HG02884 (cell line): ENCODE data around the gene CLMP.
"Not testable (repeated sequence)": the region's sequence is repeated elsewhere in the genome, so short reads cannot be mapped to it uniquely, and the experiment has no call there.

ENCODE experiments used
- ATAC-seq: cut with Tn5 transposase; IDR thresholded peaks from one replicate; pipeline ENCODE4 v1.9.1; 2021; ENCODE audit warnings: mild to moderate bottlenecking, moderate library complexity; ENCODE audit not compliant: unreplicated experiment

CLMP gene

DNA sequence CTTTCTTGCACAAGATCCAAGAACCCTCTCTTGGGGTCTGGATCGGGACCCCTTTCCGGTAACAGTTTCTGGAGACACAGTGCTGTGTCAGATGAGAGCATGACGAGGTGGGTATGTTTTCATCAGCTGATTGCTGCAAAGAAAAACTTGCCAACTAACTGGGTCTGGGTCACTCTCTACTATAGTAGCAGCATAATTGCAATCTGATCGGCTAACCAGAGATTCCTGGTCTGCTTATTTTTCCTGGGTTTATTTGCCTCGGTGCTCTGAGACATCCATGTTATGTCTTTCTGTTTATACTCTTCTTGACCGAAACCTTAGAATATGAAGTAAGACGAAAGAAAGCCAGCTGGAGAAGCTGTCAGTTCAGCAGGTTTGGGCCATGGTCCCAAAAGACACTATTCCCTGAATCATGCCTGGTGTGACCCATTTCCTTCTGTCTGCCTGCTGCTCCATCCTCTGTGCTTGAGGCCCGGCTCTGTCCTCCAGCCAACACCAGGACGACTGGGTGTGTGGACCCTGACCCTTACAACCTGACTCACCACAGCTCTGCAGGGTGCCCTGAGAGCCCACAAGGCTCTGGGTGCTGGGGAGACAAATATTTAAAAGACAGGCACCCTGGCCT lies 24.1 kb upstream of the CLMP start:
- no peak for ATAC-seq

DNA sequence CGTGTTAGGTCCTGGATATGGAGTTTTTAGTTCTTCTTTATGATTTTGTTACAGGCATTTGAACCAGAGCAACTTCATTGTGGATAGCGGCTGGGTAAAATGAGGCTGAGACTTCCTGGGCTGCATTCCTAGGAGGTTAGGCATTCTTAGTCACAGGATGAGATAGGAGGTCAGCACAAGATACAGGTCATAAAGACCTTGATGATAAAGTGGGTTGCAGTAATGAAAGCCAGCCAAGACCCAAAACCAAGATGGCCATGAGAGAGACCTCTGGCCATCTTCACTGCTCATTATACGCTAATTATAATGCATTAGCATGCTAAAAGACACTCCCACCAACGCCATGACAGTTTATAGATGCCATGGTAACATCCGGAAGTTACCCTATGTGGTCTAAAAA lies 23.4 kb upstream of the CLMP start:
- ATAC-seq, result no peak

DNA sequence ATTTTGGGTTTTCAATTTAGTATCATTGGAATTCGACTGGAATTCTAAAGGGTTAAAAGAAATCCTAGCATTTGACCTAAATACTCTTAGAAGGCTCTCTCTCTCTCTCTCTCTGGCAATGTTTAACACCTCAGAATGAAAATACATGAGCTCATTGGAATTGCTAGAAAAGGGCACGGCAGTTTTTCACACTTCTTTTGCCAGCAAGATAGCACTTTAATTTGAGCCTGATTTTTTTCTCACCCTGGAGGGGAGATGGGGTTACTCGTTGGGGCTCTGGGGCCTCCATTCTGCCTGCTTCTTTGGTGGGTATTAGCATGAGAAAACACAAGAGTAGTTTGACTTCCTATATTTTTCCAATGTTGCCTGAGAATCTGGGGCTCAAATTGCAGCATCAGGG lies 22.8 kb upstream of the CLMP start:
- no peak for ATAC-seq

DNA sequence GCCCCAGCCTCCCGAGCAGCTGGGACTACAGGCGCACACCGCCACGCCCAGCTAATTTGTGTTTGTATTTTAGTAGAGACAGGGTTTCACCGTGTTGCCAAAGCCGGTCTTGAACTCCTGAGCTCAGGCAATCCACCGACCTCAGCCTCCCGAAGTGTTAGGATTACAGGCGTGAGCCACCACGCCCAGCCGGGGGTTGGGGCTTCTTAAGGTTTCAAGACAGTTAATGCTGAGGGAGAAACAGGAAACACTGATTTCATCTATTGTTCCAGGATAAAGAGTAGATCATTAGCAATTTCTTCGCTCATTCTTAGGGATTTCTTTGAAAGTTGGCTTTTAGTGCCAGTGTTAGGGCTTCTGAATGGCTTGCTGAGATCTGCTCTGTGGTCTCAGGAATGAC lies 21.2 kb upstream of the CLMP start:
- no peak for ATAC-seq

DNA sequence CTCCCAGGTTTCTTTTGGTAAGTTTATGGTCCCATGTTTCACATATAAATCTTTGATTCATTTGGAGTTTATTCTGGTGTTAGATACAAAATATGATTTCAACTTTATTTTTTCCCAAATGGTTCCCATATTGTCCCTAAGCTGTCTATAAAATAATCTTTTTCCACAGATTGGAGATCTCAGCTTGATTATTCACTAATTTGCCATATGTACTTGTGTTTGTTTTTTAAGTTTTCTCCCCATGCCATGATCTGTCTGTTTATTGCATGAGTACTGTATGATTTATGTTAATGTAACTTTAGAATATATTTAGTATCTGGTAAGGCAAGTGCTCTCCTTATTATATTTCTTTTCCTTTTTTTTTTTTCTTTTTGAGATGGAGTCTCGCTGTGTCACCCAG lies 19.9 kb upstream of the CLMP start:
- ATAC-seq, result no peak

DNA sequence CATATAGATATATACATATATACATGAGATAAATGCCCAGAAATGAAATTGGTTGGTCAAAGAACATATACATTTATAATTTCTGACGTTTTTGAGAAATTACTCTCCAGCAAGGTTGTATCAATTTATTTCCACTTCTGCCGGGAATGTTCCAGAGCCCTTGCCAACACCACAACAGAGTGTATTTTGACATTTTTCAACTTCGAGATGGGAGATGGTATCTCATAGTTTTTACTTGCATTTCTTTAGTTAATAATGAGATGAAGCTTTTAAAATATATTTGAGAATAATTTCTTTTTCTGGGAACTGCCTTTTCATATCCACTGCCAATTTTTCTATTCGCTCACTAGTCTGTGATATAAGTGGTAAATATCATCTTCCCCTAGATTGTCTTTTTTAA lies 19.3 kb upstream of the CLMP start:
- ATAC-seq, result no peak

DNA sequence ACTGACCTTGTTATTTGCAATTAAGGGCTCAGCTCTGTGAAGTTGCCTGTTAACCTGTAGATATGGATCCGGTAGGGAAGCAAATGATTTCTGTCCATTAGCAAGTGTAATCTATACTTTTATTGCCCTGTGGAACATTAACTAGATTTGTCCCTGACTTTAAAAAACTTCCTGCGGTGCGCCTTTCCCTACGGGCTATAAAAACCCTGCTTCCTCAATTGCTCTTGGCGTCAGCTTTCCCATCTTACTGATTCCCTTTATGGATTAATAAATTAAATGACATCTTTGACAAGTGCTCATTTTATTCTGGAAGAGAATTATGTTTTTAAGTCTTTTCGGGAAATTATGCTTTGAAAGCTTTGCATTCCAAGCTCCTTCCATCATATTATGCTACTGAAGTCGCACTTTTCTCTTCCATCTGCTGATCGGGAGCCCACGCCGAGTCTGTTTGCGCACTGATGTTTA lies 18.3 kb upstream of the CLMP start:
- ATAC-seq, result no peak

DNA sequence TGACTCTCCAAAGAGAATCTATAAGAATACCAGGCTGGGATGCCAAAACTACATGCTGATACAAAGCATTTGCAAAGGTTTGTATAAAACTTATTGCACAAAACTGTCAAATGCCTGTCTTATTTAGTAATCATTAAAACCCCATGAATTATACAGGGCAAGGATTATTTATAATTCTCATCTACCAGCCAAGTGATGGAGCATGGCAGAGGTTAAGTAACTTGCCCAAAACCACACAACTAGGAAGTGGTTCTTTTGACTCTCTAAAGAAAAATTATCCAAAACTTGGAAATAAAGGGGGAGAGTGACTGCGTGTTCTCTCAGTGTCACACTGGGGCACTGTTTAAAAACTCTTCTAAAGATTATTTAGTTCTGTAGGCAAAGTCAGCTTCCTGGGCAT lies 17.4 kb upstream of the CLMP start:
- no peak for ATAC-seq

DNA sequence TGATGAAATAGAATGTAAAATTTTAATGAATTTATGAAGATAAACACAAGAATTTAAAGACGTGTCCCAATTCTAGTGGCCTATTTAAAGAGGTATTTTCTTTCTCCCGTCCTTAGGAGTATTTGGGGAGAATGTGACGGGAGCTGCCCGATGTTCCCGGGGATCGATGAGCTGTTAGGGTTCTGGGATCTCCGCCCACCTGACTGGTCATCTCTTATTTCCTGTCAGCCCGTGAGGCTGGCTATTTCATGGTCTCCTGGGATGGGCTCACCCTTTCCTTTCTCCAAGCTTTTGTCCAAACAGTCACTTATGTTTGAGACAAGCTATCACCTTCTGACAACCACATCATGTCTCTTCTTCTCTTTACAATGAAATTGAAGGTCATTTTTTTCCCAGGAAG lies 16.9 kb upstream of the CLMP start:
- ATAC-seq, result no peak

DNA sequence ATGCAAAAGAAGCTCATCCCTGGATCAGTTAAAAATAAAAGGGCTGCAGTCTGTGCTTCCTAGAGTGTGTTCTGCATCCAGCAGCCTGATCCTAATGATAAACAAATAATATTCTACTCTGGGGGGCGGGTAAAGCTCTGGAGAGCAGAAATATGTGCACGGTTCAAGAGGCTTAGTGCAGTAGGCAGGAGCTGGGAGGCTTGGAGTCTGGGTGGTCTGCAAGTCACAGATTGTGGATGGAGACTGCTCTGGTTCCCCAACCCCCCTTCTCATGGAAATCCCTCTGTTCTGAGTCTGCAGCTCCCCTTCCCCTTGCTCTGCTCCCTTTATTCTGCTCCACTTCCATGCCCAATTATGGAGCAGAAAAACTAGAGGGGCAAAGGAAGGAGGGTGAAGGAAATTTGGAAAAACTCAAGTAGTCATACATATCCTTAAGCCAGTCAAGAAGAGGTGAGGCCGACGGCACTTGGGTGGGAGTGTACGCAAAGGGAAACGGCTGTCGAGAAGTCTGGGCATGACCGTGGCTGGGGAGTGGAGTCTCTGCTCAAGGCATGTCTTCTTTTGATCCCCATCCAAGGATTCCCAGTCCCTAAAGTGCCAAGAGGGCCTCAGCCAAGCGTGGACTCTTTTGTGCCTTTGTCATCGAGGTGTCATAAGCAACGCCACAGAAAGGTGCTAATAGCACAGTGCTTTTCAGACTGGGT lies 16.3 kb upstream of the CLMP start:
- ATAC-seq, result no peak

DNA sequence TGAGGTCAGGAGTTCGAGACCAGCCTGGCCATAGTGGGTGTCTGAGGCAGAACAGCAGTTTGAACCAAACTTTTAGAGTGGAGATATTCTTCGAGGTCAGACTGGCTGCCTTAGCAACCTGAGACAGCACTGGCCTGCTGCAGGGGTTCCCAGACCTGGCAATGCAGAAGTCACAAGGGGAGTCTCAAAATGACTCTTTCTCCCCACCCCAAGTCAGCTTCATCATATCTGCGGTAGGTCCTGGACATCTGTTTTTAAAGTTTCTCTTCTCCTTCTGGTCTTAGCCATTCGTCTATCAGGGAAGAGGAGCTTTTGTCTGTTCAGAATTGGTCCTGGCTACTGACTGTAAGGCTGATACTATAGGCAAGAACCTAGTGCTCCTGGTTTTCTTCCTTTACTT lies 14.5 kb upstream of the CLMP start:
- ATAC-seq, result no peak

DNA sequence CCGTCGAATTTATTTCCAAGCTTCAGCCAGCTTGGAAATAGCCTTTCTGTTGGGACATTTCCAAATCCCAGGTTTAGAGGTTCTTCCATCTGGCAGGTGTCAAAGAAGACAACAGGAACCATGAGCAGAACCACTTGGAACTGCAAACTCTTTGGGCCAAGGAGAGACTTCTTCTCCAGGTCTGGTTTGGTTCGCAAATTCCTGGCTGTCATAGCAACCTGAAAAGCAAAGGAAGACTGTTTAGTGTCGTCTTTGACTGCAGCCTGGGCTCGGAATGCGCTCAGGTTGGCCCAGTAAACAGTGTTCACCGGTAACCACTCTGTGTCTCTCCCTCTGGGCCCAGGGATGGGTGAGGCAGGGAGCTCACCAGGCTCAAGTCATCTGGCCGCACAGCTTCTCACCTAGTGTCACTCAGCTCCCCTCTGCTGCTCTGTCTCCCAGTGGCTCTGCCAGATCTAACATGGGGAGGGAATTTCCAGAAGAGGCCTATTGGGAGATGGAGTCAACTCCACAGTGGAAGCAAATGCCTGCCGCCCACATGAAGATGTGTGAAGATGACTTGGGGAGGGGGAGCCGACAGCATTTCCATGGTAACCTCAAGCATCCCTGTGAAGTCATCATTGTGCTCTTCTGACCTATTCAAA lies 11.9 kb upstream of the CLMP start:
- ATAC-seq, result no peak

DNA sequence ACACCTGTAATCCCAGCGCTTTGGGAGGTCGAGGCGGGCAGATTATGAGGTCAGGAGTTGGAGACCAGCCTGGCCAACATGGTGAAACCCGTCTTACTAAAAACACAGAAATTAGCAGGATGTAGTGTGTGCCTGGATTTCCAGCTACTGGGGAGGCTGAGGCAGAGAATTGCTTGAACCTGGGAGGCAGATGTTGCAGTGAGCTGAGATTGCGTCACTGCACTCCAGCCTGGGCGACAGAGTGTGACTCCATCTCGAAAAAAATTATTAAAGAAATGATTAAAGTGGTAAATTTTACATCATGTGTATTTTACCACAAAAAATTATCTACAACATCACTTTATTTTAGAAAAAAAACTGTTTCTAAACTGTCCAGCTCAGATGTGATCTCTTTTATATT lies 11.0 kb upstream of the CLMP start:
- ATAC-seq, result not testable (repeated sequence)

DNA sequence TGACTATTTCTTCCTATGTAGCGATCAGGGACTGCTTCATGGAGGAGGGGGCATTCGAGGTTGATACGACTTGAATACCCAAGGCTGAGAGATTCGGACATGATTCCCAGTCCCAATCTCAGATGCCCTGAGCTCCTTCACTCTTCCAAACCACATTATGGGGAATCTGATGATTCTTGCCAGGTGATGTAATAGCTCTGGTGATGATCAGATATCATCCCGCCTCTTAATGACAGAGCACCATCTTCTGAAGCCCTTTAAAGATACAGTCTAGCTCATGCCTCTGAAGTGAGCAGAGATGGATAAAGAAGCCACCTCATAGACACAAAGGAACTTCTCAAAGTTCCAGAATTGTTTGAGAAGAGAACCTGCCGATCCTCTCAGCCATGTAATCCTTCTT lies 8.9 kb upstream of the CLMP start:
- no peak for ATAC-seq

DNA sequence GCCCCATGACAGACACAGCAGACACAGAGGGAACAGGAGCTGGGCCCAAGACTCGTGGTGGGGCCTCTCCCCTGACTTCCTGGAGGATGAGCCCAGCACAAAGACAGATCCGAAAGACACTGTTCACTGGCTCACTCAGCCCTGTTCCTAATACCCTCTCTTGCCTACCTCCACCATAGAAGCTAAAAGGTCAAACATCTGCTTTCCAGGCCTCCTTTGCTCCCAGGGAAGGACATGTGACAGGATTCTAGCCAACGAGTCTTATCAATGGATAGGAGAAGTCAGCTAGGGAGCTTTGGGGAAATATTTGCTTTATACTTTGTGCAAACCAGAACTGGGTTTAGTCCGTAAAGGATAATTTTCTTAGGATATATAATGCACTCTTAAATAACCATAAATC lies 8.4 kb upstream of the CLMP start:
- ATAC-seq, result no peak

DNA sequence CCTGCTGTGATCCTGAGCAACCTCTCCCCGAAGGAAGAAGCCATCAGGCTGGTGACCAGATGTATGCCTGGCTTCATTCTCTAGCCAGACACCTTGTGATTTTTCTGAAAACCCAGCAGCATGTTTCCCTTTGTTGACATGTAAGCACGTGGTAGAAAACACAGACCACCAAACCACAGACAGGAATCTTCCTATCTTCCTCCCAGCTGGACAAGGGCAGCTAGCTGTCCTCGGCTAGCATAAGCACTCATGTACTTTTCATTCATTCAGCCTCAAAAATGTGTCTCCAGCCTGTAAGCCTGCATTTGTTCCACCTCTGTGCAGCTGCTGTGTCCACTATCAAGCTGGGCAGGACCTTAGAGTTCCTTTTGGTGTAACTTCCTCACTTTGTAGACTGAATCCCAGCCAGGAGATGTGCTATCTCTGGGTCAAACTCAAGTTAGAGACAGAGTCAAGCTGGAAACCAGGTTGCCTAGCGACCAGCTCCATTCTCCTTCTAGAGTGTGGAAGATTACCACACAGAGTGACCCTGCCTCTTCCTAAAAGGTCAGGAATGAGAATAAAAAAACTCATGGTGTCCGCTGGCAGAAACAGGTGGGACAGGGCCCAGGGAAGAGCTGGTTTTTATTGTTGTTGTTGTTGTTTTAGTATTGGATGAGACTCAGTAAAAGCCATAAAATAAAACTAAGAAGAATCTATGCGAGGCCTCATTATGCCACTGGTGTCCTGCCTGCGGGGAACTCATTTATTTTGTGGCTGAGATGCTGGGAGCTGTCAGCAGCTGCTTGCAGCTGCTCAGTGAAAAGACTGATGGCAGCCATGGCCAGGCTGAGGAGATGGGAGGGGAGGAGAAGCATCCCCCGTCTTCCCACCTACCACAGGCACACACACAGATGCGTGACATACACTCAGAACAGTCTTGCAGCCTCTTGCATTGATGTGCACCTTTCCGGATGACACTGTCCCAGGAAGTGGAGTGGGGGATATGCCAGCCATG lies 7.4 kb upstream of the CLMP start:
- no peak for ATAC-seq

DNA sequence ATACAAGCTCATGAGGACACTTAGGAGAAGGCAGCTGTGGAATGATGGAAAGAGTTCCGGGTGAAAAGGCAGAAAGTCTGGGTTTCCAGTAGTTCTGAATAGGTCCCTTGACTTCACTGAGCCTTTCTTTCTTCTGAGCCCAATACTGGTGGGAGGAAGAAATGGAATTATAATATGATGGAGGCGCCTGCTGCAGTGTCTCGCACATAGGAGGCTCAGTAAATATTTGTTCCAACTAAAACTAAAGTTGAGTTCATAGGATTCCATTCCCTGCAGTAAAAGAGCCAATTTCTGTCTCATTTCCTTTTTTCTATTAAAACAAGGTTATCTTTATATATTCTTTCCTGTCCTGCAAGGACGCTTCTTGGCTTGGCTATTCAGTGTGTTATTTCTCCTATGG lies 5.2 kb upstream of the CLMP start:
- ATAC-seq, result no peak

DNA sequence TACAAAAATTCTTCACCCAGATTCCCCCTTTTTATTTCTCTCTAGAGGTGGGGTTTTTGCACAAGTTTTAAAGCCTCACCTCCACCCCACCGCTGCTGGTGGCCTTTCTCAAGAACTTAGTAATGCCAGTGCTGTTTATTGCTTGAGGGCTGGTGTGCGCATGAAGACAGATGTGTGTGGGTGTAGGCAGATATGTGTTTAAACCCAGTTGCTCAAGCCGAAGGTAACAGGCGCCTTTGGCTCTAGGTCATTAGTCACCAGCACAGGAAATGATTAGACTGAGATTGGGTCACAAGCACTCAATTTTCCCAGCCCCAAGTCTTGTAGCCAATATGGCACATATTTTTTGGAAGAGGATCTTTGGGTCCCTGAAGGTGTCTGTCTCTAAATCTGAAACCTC lies 2.7 kb upstream of the CLMP start:
- ATAC-seq, result no peak

DNA sequence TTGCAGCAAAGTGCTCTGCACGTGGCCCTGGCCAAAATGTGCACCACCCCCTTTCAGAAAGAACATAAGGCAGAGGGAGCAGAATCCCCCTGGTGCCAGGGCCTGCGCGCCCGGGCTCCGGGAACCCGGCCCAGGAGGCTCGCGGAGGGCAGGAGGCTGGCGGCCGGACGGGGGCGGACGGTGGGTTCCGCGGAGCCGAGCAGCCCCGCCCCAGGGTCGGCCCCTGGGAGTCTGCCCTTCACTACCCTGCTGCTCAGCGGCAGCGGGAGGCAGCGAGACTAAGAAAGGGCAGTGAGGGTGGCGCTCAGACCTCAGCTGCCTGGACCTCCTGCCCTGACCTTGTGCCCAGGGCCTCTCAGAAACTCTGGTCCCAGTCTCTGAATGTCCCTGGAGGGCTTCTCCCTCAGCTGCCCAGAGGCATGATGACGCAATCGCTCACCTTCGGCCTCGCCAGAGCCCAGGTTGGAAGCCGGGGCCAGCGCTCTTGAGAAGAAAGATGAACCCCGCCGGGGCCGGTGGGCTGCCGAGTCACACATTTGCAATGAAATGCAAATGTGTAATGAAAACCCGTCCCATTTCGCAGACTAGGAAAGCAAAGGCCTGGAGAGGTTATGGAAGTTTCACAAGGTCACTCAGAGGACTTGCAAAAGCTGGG lies 1.1 kb upstream of the CLMP start:
- no peak for ATAC-seq

DNA sequence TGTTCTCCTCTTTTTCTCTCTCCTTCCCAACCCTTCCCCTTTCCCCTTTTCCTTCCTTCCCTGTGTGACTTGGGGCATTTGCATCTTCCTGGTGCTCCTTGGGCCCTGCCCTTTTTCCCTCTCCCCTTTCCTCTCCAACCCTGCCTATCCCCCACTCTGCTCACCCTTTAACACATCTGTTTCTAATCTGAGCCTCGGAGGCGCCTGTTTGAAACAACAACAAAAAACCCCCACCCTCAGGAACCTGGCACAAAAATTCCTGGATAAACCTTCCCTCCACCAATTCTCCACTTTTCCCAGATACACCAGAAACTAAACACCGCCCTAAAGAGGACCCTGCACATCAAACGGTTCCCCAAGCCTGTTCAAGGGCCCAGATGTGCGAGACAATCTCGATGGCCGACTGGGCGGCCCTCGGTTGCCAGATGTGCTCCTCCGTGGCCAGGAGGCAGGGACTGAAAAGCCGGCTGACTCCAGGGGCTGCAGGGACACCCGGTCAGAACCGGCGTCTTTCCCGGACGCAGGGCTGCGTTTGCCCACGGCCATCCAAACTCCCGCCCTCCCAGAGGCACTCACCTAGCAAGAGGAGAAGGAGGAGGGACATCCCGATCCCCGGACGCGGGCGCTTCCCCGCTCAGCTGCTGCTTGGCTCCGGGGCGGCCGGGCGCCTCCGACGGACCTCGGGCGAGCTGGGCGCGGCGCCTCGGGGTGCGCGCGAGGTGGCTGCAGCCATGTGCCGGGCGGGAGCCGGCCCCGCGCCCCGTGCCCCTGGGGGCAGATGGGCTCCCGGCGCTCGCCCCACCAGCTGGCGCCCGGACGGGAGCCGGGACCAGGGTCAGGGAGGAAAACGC lies 486 bp downstream of the CLMP start:
- no peak for ATAC-seq
